NCI-H1105 treated with DMSO at 0.1 percent for 48 hours (cell line): ENCODE data around the gene GOLGA8H.
"Not testable (repeated sequence)": the region's sequence is repeated elsewhere in the genome, so short reads cannot be mapped to it uniquely, and the experiment has no call there.

Experiments
- DNase-seq: peaks from one replicate; lab custom pipeline; 2025; lab: John Stamatoyannopoulos, UW

The GOLGA8H gene, protein sequence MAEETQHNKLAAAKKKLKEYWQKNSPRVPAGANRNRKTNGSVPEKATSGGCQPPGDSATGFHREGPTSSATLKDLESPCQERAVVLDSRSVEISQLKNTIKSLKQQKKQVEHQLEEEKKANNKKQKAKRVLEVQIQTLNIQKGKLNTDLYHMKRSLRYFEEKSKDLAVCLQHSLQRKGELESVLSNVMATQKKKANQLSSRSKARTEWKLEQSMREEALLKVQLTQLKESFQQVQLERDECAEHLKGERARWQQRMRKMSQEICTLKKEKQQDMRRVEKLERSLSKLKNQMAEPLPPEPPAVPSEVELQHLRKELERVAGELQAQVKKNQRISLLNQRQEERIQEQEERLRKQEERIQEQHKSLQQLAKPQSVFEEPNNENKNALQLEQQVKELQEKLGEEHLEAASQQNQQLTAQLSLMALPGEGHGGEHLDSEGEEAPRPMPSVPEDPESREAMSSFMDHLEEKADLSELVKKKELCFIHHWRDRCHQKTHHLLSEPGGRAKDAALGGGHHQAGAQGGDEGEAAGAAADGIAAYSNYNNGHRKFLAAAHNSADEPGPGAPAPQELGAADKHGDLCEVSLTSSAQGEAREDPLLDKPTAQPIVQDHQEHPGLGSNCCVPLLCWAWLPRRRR

DNA sequence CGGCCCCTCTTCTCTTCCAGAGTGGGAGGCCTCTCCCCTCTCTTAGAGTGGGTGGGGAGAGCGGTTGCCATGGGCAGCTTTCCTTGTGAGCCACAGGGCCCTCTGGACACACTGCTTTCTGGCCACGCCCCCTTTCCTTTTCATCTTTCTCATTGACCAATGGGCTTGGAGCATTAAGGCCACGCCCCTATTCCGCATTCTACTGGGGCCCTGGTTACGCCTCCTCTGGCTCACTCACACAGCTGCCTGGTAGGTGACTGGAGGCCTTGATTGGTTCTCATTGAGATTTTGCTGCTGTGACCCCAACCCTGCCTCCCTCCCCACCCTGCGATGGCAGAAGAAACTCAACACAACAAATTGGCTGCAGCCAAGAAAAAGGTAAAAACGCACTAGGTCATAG lies at the start of gene GOLGA8H:
Gene GOLGA8H, plus strand, starts transcription at position 233 of the 400 bp plus-strand sequence. Its CDS starts 98 bp downstream, at position 331.
- not testable (repeated sequence) for DNase-seq

DNA sequence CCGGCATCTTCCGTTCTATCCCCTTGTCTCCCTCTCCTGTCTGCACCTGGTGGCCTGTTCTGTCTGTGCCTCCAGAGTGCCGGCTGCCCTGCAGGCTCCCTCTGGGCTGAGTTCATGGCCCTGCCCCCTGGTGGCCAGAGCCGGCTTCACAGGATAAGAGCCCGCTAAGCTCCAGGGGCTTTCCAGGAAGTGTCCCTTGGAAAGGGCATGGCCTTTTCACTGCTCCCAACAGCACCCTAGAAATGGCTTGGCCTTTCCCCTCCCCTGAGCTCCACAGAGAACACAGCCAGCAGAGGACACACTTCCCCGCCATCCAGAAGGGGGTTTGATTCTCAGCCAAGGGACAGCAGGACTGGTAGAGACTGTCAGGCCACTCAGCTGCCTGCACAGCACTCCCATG lies 36.9 kb upstream of the GOLGA8H start:
- not testable (repeated sequence) for DNase-seq

DNA sequence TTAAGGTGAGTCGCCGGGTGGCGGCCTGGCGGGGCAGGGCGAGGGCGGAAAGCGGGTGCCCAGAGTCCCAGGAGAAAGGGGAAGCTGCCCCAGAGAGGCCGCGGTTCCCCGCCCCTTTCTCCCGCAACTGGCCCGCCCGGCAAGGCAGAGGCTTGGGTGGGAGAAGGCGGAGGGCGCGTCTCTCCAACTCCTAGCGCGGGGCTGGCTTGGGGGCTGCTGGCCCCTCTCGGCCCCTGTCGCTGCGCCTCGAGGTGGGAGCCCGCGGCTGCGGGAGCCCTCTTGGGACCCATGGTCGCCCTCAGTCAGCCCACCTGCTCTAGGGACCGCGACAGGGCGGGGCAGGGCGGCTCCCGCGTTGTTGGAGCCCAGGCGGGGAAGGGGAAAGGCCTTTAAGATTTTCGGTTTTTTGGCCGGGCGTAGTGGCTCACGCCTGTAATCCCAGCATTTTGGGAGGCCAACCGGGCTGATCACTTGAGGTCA lies 30.8 kb upstream of the GOLGA8H start:
- not testable (repeated sequence) for DNase-seq

DNA sequence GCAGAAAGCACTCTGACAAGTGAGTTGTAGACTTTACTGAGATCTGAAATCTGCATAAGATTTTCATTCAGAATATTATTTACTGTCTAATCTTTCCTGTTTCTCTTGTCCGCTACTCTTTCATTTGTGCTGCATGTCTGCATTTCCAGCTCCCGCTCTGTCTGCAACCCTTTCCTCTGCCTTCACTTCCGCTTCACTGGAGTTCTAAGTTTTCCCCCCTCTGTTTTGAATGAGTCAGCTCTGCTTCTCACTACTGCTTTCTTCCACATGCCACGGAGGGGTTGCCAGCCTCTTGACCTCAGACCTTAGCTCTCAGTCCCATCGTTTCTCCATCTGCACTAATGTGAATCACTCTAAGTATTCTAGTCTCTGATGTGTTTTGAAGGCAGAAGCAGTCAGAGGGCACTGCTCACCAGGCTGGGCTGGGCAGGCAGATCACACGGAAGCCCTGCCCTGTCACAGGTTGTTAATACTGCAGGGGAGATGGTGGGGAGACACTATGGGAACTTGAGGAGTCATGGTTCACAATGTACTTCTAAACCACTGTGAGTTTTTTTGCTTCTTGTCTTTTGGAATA lies 24.3 kb upstream of the GOLGA8H start:
- DNase-seq = not testable (repeated sequence)

DNA sequence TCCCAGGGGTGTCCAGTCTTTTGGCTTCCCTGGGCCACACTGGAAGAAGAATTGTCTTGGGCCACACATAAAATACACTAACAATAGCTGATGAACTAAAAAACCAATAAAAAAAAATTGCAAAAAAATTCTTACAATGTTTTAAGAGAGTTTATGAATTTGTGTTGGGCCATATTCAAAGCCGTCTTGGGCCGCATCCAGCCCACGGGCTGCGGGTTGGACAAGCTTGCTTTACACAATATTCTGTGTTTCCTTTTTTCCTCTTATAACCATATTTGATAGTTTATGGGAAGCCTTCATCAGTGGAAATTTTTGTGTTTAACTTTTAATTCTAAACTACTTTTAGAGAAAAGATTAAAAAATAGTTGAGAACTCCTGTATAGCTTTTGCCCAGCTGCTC lies 23.1 kb upstream of the GOLGA8H start:
- DNase-seq = not testable (repeated sequence)

DNA sequence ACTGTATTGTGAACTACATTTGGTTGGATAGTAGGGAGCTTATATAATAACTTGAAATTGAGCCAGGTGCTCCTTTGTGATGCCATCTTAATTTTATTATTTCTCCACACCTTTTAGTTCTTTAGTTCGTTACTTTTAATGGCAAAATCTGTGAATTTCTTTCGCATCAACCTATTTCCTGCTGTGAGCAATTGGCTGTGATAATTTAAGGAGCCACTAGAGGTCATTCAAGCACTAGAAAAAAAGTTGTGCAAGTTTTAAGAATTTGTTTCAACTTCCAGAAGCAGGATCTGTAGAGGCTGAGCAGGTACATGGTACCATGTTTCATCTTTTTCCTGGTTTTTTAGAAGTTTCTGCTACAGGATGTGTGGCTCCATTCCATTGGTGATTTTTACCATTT lies 4.9 kb upstream of the GOLGA8H start:
- not testable (repeated sequence) for DNase-seq

DNA sequence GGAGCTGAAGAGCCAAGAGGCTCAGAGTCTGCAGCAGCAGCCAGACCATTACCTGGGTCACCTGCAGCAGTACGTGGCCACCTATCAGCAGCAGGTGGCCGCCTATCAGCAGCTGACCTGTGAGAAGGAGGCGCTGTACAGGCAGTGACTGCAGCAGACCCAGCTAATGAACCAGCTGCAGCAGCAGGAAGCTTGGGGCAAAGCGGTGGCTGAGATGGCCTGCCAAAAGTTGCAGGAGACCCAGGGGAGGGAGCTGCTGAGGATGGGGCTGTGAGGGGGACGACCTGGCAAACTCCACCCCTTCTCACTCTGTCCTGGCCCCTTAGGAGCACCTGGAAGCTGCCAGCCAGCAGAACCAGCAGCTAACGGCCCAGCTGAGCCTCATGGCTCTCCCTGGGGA lies 8.4 kb downstream of the GOLGA8H start:
- DNase-seq = not testable (repeated sequence)

DNA sequence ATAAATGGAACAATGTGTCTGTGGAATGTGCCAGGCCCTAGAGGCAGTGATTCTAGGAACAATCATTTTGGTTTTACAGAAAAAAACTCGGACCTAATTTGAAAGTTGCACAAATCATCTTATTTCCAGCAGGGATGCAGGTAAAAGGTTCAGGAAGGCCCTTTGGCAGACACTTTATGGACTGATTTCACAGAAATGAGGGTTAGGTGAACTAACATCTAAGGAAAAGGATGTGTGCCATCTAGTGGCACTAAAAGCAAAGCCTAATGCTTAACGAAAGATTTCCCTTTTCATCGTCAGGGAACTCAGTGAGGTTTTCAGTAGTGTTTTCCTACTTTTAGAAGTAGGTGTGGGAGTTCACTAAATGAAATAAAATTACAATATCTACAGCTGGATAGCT lies 17.5 kb downstream of the GOLGA8H start:
- DNase-seq = not testable (repeated sequence)

DNA sequence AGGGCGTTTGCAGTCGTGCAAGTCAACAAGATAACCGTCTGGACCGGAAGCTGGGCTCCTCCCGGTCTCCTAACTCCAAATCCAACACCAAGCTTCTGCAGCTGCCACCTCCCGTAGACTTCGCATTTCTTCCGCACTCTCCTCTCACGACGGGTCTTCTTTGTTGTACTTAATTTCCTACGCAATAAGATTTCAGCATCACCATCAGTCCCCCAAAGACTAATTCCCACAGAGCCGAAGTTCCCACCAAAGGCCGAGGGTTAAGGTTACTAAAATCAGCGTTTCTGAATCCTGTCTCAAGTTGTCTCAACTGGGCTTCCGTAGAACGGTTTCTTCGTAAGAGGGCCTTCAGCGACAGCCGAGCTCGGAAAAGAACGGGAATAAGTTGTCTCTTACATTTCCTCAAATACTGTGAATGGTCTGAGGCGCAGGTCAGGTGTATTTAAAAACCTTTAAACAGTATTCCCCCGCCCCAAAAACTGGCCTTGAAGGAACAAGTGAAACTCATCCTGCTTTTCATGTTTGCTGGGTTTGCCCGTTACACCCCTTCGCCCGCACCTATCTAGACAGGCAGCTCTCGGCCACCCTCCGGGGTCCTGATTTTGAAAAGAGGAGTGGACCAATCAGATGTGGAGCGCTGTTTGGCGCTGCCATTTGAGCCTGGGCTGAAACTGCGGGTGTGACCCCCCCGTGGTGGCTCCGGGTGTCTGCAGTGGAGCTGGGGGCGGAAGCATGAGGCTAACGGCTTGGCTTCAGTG lies 21.8 kb downstream of the GOLGA8H start, which contains the start of gene ARHGAP11B:
Gene ARHGAP11B, plus strand, starts transcription at position 693 of the 758 bp plus-strand sequence.
- not testable (repeated sequence) for DNase-seq

DNA sequence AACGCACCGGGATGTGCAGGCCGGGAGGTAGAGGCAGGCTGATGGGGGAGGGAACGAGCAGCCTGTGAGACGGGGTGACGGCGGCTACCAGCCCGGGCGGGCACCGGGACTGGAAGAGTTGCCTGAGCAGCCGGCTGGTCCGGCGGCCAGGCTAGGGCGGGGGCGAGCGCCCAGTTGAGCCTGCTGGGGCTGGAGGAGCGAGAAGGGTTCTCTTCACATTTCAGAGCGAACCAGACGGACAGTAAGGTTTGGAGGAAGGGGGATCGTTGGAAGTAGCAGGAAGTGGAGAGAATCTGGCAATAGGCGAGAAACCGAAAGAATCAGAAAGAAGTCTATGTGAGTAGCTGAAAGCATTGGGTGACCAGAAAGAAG lies 22.4 kb downstream of the GOLGA8H start:
- not testable (repeated sequence) for DNase-seq

DNA sequence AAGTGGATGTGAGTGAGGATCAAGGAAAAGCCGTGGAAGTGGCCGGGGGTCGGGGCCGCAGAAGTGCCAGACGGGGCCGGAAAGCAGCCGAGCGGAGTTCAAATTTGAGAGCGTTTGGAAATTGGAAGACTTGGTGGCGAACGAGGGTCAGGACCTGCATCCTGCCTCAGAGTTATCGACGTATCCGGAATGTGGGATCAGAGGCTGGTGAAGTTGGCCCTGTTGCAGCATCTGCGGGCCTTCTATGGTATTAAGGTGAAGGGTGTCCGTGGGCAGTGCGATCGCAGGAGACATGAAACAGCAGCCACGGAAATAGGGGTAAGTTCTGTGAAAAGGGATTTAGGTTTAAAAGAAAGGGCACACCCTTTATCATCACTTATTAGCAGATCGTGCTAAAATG lies 22.8 kb downstream of the GOLGA8H start:
- not testable (repeated sequence) for DNase-seq

DNA sequence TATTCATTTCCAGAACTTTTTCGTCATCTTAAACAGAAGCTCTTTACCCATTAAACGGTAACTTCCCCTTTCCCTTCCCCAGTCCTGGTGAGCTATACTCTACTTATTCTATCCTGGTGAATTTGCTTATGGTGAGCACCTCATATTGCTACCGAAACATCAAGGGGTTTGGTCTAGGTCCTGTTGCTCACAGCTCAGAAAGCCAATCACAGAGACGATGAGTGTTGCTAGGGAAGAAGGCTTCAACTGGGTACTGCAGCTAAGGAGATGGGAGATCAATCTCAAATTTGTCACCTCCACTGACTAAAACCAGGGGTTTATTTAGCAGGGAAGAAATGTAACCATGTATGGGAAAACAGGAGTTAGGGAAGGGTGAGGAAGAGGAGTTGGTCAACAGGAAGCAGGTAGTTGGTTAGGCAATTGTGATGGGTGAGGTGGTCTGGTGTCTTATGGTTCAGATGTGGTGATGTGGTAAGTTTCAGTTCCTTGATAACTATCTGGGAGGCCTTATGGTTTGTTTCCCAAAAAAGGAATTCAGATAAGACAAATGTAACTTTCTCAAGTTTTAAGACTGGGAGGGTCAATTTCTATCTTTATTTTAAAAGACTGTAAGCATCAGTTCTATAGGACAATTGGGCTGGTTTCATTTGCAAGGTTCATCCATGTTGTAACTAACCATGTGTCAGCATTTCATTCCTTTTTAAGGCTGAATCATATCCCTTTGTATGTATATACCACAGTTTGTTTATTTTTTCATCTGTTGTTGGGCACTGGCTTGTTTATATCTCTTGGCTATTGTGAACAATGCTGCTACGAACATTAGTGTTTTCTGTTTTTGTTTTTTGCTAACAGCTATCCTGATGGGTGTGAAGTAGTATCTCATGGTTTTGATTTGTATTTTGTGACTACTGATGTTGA lies 46.4 kb downstream of the GOLGA8H start:
- DNase-seq = no peak

DNA sequence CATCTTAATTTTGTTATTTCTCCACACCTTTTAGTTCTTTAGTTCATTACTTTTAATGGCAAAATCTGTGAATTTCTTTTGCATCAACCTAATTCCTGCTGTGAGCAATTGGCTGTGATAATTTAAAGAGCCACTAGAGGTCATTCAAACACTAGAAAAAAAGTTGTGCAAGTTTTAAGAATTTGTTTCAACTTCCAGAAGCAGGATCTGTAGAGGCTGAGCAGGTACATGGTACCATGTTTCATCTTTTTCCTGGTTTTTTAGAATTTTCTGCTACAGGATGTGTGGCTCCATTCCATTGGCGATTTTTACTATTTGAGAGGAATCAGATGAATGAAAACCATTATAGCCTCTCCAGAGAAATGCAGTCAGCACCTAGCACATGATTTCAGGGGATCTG lies 57.3 kb downstream of the GOLGA8H start:
- not testable (repeated sequence) for DNase-seq
